ENCODE measurements around the gene SMARCA2.

Gene SMARCA2

DNA sequence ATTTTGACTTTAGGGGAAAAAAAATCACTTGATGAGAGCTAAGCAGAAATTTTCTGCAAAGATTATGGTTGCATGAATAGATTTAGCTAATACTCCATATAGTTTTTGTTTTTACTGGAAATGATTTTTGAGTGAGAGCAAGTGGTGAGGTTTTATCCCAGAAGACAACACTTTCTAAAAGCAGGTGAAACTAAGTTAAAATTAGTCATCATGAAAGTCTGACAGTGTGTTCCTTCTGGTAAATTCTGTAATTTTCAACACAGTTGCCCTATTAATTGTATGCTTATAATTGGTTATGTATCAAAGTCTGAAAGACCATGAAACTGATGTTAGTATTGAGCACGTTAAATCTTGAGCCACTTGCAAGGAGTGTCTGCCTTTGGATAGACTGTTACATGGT, 91.5 kb downstream of the SMARCA2 start:
- H3K4me3 ChIP-seq (ENCODE audit: low read depth, low read length) = no peak overlapping the region
- TF ChIP-seq CTCF (IDR thresholded peaks at IDR 0.05; ENCODE audit: borderline replicate concordance, insufficient read depth, low read depth, low read length) = no peak

DNA sequence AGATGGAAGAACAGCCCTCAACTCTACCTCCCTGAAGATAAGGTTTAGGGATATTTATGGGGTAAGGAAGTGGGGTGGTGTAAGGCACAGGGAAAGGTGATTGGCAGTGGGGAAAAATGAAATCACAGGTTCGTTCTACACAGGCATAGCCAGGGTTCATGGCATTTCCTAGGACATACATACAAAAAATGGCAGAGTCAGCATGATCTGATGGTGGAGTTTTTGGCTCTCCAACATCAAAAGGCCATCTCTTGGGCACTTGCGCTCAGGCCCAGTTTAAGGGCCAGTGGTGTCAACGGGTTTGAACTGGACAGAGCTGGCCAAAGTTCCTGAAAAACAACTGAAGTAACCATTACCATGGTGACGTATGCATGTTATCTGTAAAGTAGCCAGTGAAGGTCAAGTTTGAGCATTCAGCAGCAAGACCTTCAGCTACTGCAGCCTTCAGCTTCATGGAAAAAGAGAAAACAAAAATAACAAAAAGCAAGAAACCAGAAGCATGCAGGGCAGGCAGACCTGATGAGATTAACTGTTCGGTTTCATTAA, 92.8 kb downstream of the SMARCA2 start:
- no peak for TF ChIP-seq CTCF (IDR thresholded peaks at IDR 0.05; ENCODE audit: borderline replicate concordance, insufficient read depth, low read depth, low read length)
- no peak overlapping the region for H3K4me3 ChIP-seq (ENCODE audit: low read depth, low read length)

- H3K4me3 ChIP-seq (ENCODE audit: low read depth, low read length) = no peak overlapping the region
- TF ChIP-seq CTCF (IDR thresholded peaks at IDR 0.05; ENCODE audit: borderline replicate concordance, insufficient read depth, low read depth, low read length) = no peak
Measured at GRCh38 chr9:2109069-2109650, 94.0 kb downstream of the SMARCA2 start.

GRCh38 chr9:2110036-2110435, 94.9 kb downstream of the SMARCA2 start:
- TF ChIP-seq CTCF (IDR thresholded peaks at IDR 0.05; ENCODE audit: borderline replicate concordance, insufficient read depth, low read depth, low read length) = no peak
- no peak overlapping the region for H3K4me3 ChIP-seq (ENCODE audit: low read depth, low read length)

DNA sequence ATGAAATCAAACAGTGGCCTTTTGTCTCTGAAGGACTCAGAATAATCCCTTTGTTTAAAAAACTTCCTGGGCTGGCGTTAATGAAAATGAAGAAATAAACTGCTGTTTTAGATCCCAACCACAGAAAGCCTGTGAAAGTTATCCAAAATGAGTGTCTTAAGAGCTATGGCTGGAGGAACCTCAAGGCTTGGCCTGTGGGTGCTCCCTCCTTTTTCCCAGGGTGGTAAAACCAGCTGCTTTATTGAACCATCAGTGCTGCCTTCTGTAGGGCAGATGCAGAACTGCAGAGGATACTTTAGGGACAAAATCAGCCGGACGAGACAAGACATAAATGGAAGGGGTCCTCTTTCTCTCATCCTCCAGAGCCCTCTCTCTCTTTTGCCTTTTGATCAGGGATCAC, 100.9 kb downstream of the SMARCA2 start:
- no peak overlapping the region for H3K4me3 ChIP-seq (ENCODE audit: low read depth, low read length)
- peak; percentile 47; the same call in 1 of the 2 replicates for TF ChIP-seq CTCF (IDR thresholded peaks at IDR 0.05; ENCODE audit: borderline replicate concordance, insufficient read depth, low read depth, low read length)

DNA sequence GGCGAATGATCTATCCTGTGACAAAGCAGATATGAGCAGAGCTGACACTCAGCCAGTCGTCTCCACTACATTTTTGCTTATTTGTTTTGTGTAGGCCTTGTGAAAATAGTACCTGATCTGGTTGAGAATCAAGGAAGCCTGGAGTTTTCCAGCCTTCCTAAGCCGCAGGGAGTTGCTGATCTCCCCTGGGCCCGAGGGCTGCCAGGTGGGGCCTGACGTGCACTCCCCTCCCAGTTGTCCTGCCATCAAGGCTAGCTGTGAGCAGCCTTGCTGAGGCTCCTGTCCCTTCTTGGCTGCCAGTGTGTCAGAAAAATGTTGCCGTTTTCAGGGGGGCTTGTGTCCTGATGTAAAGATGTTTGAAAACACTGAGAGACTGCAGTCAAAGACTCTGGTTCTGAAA, 102.4 kb downstream of the SMARCA2 start:
- no peak overlapping the region for H3K4me3 ChIP-seq (ENCODE audit: low read depth, low read length)
- TF ChIP-seq CTCF (IDR thresholded peaks at IDR 0.05; ENCODE audit: borderline replicate concordance, insufficient read depth, low read depth, low read length) = no peak

DNA sequence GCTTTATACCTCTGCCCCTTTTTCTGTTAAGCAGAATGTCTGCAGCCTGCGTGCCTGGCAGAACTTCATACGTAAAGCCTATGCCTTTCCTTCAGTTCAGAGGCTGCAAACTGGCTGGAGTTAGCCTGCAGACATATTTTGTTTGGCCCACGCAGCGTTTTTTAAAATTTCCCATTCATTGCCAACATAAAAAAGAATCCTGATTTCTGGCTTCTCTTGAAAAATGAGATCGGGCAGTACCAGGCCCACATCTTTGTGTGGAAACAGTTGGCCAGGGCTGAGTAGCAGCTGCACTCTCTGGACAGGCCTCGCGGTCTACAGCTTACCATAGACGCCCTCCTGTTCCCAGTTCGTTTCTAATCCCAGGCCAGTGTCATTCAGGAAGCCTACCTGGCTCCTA, 104.4 kb downstream of the SMARCA2 start:
- no peak overlapping the region for H3K4me3 ChIP-seq (ENCODE audit: low read depth, low read length)
- TF ChIP-seq CTCF (IDR thresholded peaks at IDR 0.05; ENCODE audit: borderline replicate concordance, insufficient read depth, low read depth, low read length) = no peak
